Measurements from ENCODE around the gene TMEM17.

The TMEM17 gene

GRCh38 chr2:62452701-62453454, 53.1 kb downstream of the TMEM17 start:
- no peak for DNase-seq

DNA sequence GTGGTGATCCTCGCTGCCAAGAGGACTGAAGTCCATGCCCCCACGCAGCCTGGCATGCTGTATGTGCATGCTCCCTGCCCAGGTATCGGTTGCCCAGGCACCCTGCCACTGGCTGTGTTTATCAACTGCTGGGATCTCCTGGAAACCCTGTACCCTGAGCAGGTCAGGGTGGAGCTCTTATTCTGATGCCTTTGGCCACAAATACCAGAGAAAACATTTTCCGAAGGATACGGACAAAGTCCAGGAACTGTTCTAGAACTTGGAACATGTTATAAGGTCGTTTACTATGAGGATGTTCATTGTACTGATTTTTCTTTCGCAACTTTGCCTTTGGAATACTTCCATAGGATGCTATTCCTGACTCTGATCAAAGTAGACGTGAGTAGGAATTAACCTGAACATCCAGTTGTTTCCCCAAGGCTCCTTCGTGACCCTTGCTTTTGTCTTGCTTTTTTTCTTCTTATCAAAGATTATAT, 55.2 kb downstream of the TMEM17 start:
- no peak for DNase-seq
